GM21619 (cell line): ENCODE measurements around the gene CCDC170.
"Not testable (repeated sequence)": the region's sequence is repeated elsewhere in the genome, so short reads cannot be mapped to it uniquely, and the experiment has no call there.

Experiments
- ATAC-seq: cut with Tn5 transposase; IDR thresholded peaks from one replicate; pipeline ENCODE4 v1.9.1; 2021; ENCODE audit not compliant: unreplicated experiment

The CCDC170 gene

GRCh38 chr6:151493804-151494234 is at the start of gene CCDC170:
Gene CCDC170 (plus strand): TSS chr6:151494017. CDS start chr6:151494129, 112 bp downstream.
- no peak for ATAC-seq

GRCh38 chr6:151445482-151445881 is 48.3 kb upstream of the CCDC170 start:
- no peak for ATAC-seq

GRCh38 chr6:151447237-151447636 is 46.6 kb upstream of the CCDC170 start:
- ATAC-seq = no peak

- ATAC-seq = no peak
Measured at GRCh38 chr6:151448623-151449022, 45.2 kb upstream of the CCDC170 start.

GRCh38 chr6:151450928-151451327 is 42.9 kb upstream of the CCDC170 start:
- not testable (repeated sequence) for ATAC-seq

GRCh38 chr6:151451417-151451949 is 42.3 kb upstream of the CCDC170 start:
- no peak for ATAC-seq

- peak; percentile 96 for ATAC-seq
Measured at GRCh38 chr6:151451950-151452749, 41.7 kb upstream of the CCDC170 start, which contains the start of gene RMND1. Gene RMND1 (minus strand): TSS chr6:151452126. CDS start chr6:151445811, 6,315 bp downstream.

- ATAC-seq = no peak
Measured at GRCh38 chr6:151452750-151453427, 40.9 kb upstream of the CCDC170 start.

- ATAC-seq = not testable (repeated sequence)
Measured at GRCh38 chr6:151455751-151456398, 37.9 kb upstream of the CCDC170 start.

- no peak for ATAC-seq
Measured at GRCh38 chr6:151461673-151462072, 32.1 kb upstream of the CCDC170 start.

GRCh38 chr6:151464702-151465101 is 29.1 kb upstream of the CCDC170 start:
- ATAC-seq = no peak

- ATAC-seq = no peak
Measured at GRCh38 chr6:151475653-151476523, 17.9 kb upstream of the CCDC170 start.

GRCh38 chr6:151477726-151478125 is 16.1 kb upstream of the CCDC170 start:
- no peak for ATAC-seq

- no peak for ATAC-seq
Measured at GRCh38 chr6:151478670-151479069, 15.1 kb upstream of the CCDC170 start.

GRCh38 chr6:151481786-151482185 is 12.0 kb upstream of the CCDC170 start:
- ATAC-seq = no peak

GRCh38 chr6:151482290-151482689 is 11.5 kb upstream of the CCDC170 start:
- ATAC-seq = no peak

- ATAC-seq = no peak
Measured at GRCh38 chr6:151483994-151484393, 9.8 kb upstream of the CCDC170 start.

- ATAC-seq = no peak
Measured at GRCh38 chr6:151488226-151488625, 5.6 kb upstream of the CCDC170 start.

- ATAC-seq = no peak
Measured at GRCh38 chr6:151490996-151491395, 2.8 kb upstream of the CCDC170 start.

- no peak for ATAC-seq
Measured at GRCh38 chr6:151493161-151493803, 535 bp upstream of the CCDC170 start.
